DOHH2 (cell line): ENCODE data around the gene EBF3.

ENCODE experiments used
- EZH2phosphoT487 ChIP-seq: fragments of 200-600 bp; sonication (generic); IDR thresholded peaks from 2 replicates; pipeline ENCODE4 v1.6.1; 2017; ENCODE audit warnings: borderline replicate concordance, mild to moderate bottlenecking, antibody characterized with exemption, low read length, moderate library complexity, mixed read lengths
- TF ChIP-seq, protein P1 (sequence below): fragments of 200-600 bp; sonication (generic); IDR thresholded peaks from one replicate; pipeline ENCODE4 v1.5.1; 2014; ENCODE audit warnings: antibody characterized with exemption, mild to moderate bottlenecking, low read depth, low read length; ENCODE audit not compliant: poor library complexity, severe bottlenecking

DNA sequence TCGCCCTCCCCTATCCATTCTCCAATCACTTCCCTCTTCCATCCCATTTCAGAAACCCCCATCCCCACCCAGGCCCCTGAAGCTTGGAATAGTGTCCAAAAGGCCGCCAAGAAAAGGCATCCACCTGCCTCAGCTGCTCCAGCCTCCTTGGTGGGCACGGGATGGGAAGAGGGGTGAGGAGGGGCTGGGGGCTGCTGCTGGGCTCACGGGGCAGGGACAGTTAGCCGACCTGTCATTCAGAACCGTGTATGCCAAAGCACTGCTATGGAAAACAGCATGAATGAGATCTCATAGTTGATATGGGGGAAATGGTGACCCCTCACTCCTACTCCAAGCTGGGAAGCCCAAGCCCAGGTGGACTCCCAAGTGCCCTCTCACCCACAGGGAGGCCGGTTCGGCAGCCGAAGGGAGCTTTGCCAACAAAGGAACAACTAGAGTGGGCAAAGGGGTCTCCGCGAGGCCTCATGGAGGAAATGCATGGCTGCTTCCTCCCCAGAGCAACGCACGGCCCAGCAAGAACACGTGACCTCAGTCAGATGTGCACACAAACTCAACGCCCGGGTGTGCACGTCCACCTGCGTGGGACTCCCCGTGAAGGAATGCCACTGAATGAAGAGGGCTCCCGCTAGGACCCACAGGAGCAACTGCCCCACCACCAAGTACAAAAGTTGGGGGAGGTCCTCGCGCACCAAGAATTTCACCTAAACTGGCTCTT, 52.5 kb downstream of the EBF3 start:
- TF ChIP-seq, protein P1, sequence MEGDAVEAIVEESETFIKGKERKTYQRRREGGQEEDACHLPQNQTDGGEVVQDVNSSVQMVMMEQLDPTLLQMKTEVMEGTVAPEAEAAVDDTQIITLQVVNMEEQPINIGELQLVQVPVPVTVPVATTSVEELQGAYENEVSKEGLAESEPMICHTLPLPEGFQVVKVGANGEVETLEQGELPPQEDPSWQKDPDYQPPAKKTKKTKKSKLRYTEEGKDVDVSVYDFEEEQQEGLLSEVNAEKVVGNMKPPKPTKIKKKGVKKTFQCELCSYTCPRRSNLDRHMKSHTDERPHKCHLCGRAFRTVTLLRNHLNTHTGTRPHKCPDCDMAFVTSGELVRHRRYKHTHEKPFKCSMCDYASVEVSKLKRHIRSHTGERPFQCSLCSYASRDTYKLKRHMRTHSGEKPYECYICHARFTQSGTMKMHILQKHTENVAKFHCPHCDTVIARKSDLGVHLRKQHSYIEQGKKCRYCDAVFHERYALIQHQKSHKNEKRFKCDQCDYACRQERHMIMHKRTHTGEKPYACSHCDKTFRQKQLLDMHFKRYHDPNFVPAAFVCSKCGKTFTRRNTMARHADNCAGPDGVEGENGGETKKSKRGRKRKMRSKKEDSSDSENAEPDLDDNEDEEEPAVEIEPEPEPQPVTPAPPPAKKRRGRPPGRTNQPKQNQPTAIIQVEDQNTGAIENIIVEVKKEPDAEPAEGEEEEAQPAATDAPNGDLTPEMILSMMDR, result no peak
- TF ChIP-seq EZH2phosphoT487, result no peak
